Panc1 (cell line): ENCODE results near the gene RELT. TPM values are rescaled to one million over a fixed set of nuclear protein-coding genes. Genes with fewer than 3 reads are reported as not detected.

ENCODE experiments used
- ATAC-seq: fragments of 200-7000 bp; cut with Tn5 transposase; 2 replicates; pipeline ENCODE4 v1.9.1; 2020; ENCODE audit warnings: mild to moderate bottlenecking, moderate library complexity
- BruUV-seq: library from RNA; stranded (reverse); fragments of 400-500 nt; replicated peaks from 2 replicates; lab custom pipeline; 2021; lab: Mats Ljungman, UMichigan
- CTCF ChIA-PET: fragments of 300-600 bp; sonication (Branson Sonifier 250); formaldehyde crosslinking; loops from one replicate; lab custom pipeline; 2022; ENCODE audit warnings: antibody characterized with exemption; lab: Charles Lee
- POLR2A ChIA-PET: fragments of 300-600 bp; sonication (Branson Sonifier 250); formaldehyde crosslinking; loops from one replicate; lab custom pipeline; 2022; ENCODE audit warnings: antibody characterized with exemption; lab: Charles Lee
- DNase-seq: peaks from one replicate; pipeline ENCODE4 v3.0.0-alpha.2; 2010; ENCODE audit warnings: low read depth, low spot score
- H3K27ac ChIP-seq: 2 replicates; pipeline ENCODE4 v1.5.1; 2011; ENCODE audit warnings: mild to moderate bottlenecking, low read length, inconsistent platforms
- H3K27me3 ChIP-seq: fragments of 200-500 bp; sonication (Bioruptor generic); 2 replicates; pipeline ENCODE4 v1.6.0; 2014; ENCODE audit warnings: low read length, inconsistent platforms; ENCODE audit not compliant: control insufficient read depth, insufficient read depth
- H3K36me3 ChIP-seq: fragments of 200-500 bp; sonication (Bioruptor generic); 2 replicates; pipeline ENCODE4 v1.5.1; 2014; ENCODE audit warnings: inconsistent platforms, mild to moderate bottlenecking, low read length, moderate library complexity; ENCODE audit not compliant: control insufficient read depth, insufficient read depth
- H3K4me1 ChIP-seq: 2 replicates; pipeline ENCODE4 v1.5.1; 2011; ENCODE audit warnings: inconsistent platforms, mild to moderate bottlenecking, low read length, moderate library complexity; ENCODE audit not compliant: control insufficient read depth, insufficient read depth
- H3K4me3 ChIP-seq, 2 experiments: 2 replicates each; pipeline ENCODE4 v1.5.1; 2011 to 2012; ENCODE audit warnings: low read depth in 2 of 2, low read length in 2 of 2, mild to moderate bottlenecking in 2 of 2, inconsistent platforms in 1 of 2, moderate library complexity in 1 of 2
- H3K9me3 ChIP-seq: fragments of 200-500 bp; sonication (Bioruptor generic); 2 replicates; pipeline ENCODE4 v1.5.1; 2014; ENCODE audit warnings: low read depth, mild to moderate bottlenecking, inconsistent platforms, low read length, moderate library complexity; ENCODE audit not compliant: control insufficient read depth, insufficient read depth
- CTCF ChIP-seq: fragments of 450-650 bp; IDR thresholded peaks from 2 replicates; pipeline ENCODE4 v1.5.1; 2017; ENCODE audit warnings: mild to moderate bottlenecking
- POLR2AphosphoS5 ChIP-seq: IDR thresholded peaks from 2 replicates; pipeline ENCODE4 v1.6.1; 2012; ENCODE audit warnings: mild to moderate bottlenecking, low read depth, low read length, moderate library complexity
- REST ChIP-seq, 2 experiments: IDR thresholded peaks; 2 replicates each; pipeline ENCODE4 v1.6.1; 2011 to 2012; ENCODE audit warnings: low read depth in 2 of 2, control low read depth in 1 of 2, low read length in 1 of 2, mild to moderate bottlenecking in 1 of 2, moderate library complexity in 1 of 2; ENCODE audit not compliant: insufficient read depth in 1 of 2
- SIN3A ChIP-seq: IDR thresholded peaks from 2 replicates; pipeline ENCODE4 v1.6.1; 2012; ENCODE audit warnings: low read depth, mild to moderate bottlenecking, low read length, moderate library complexity, borderline replicate concordance; ENCODE audit not compliant: insufficient read depth
- TCF7L2 ChIP-seq: IDR thresholded peaks from 2 replicates; pipeline ENCODE4 v1.6.1; 2011; ENCODE audit warnings: mild to moderate bottlenecking, low read depth, low read length, inconsistent platforms
- in situ Hi-C: cut with HindIII; loops from 2 replicates; pipeline ENCODE4 v1.10.0; 2016; ENCODE audit warnings: low sequenced_read_pairs, low pct_unique_long_range_greater_than_20kb
- intact Hi-C: fragments of 100-400 bp; cut with micrococcal nuclease; formaldehyde crosslinking; loops from one replicate; pipeline ENCODE4 v1.10.0; 2022; ENCODE audit not compliant: unreplicated experiment
- total RNA-seq: library from RNA; stranded (reverse); gene quantifications from one replicate; pipeline ENCODE4 v1.2.1, GENCODE V29; 2021; ENCODE audit not compliant: unreplicated experiment

RELT gene
- total RNA-seq, 1 experiment from 2014 or later: 11.3 TPM

GRCh38 chr11:73380331-73380730 lies 4.1 kb downstream of the RELT start:
- Histone ChIP-seq H3K27ac (no peak overlapping the region), H3K4me3 (no peak overlapping the region), H3K4me1 (peaks cover 50% of the 10 kb centered on the region), H3K9me3 (no peaks in the 10 kb centered on the region), H3K27me3 (no peaks in the 10 kb centered on the region), H3K36me3 (no peaks in the 10 kb centered on the region)
- ATAC-seq: no peak
- CTCF ChIA-PET: no interaction called here
- DNase-seq: no peak
- BruUV-seq: no TSS peak
- in situ Hi-C loops (no loop called here), intact Hi-C loops (no loop called here)
- TF ChIP-seq CTCF: no peak
- TF ChIP-seq SIN3A: no peak
- TF ChIP-seq REST (IDR thresholded peaks at IDR 0.05; ENCODE audit: insufficient read depth in 1 of 2, low read depth in 2 of 2, low read length in 1 of 2): no peak
- TF ChIP-seq TCF7L2: no peak
- POLR2A ChIA-PET: no interaction called here

- DNase-seq (no peak), ATAC-seq (no peak)
- BruUV-seq: no TSS peak
- Histone ChIP-seq H3K36me3 (no peaks in the 10 kb centered on the region), H3K4me3 (no peak overlapping the region), H3K4me1 (peaks cover 50% of the 10 kb centered on the region), H3K27me3 (no peaks in the 10 kb centered on the region), H3K27ac (no peak overlapping the region), H3K9me3 (no peaks in the 10 kb centered on the region)
- POLR2A ChIA-PET: no interaction called here
- in situ Hi-C loops (no loop called here), intact Hi-C loops (no loop called here)
- CTCF ChIA-PET: interaction anchor here (0.6 kb wide), 1 partner anchor 679 kb away, joined by 4 read pairs; no protein-coding TSS in a partner anchor
- no peak for TF ChIP-seq POLR2AphosphoS5
These were observed 4.8 kb downstream of the RELT start for GRCh38 chr11:73380897-73381410.

- Histone ChIP-seq H3K4me1 (peaks cover 50% of the 10 kb centered on the region), H3K36me3 (no peaks in the 10 kb centered on the region), H3K4me3 (no peak overlapping the region), H3K27ac (no peak overlapping the region), H3K27me3 (no peaks in the 10 kb centered on the region), H3K9me3 (no peaks in the 10 kb centered on the region)
- BruUV-seq: no TSS peak
- in situ Hi-C loops (no loop called here), intact Hi-C loops (no loop called here)
- DNase-seq: no peak
- no peak for TF ChIP-seq TCF7L2
- TF ChIP-seq SIN3A: no peak
- TF ChIP-seq POLR2AphosphoS5: no peak
- no peak for TF ChIP-seq REST (IDR thresholded peaks at IDR 0.05; ENCODE audit: insufficient read depth in 1 of 2, low read depth in 2 of 2, low read length in 1 of 2)
- TF ChIP-seq CTCF: no peak
- CTCF ChIA-PET: interaction anchor here (0.6 kb wide), 1 partner anchor 679 kb away, joined by 4 read pairs; no protein-coding TSS in a partner anchor
- ATAC-seq: no peak
- POLR2A ChIA-PET: no interaction called here
These were observed 5.4 kb downstream of the RELT start for GRCh38 chr11:73381589-73381988.
